RPMI8226 (cell line): ENCODE data around the gene TMEM151B.

Source experiments
- DNase-seq: peaks from one replicate; pipeline ENCODE4 v3.0.0-alpha.2; 2015

TMEM151B gene

GRCh38 chr6:44285552-44286284 is 15.5 kb downstream of the TMEM151B start:
- peak; percentile 57 for DNase-seq

DNA sequence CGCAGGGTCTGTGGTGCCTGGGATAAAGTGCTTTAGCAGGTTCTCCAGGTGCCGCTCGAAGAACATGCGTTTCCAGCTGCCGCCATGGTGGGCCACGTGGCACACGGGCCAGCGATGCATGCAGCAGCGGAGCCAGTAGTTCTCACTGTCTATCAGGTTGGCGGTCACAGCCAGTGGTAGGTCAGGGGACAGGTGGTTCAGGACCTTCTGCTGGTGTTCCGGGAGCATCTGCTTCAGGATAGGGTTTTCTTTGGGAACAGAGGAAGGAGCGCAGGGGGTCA is 16.0 kb downstream of the TMEM151B start:
- no peak for DNase-seq

GRCh38 chr6:44286747-44287146 is 16.5 kb downstream of the TMEM151B start:
- no peak for DNase-seq

DNA sequence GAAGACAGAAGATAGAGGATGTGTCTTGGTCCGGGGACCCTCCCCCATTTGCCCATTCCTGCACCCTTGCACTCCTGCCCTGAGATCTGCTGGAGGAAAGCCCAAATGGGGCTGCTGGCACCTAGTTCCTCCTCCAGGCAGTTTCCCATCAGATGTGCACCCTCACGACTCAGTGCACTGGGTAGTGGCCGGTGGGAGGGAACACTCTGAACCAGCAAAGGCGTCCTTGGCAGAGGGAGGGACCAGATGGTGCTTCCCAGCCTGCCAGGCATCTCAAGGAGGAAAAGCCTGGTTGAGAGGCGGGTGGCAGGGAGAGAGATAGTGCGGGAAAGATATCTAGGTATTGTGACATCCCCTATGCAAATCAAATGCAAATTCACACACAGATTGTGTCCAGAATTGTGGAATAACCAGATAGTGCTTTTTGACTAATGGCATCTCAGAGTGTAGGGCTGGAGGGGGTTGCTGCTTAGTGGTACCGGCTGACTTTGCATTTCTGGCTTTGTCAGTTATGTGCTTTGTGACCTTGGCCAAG is 19.5 kb downstream of the TMEM151B start:
- no peak for DNase-seq

GRCh38 chr6:44291841-44292240 is 21.6 kb downstream of the TMEM151B start:
- DNase-seq: no peak

DNA sequence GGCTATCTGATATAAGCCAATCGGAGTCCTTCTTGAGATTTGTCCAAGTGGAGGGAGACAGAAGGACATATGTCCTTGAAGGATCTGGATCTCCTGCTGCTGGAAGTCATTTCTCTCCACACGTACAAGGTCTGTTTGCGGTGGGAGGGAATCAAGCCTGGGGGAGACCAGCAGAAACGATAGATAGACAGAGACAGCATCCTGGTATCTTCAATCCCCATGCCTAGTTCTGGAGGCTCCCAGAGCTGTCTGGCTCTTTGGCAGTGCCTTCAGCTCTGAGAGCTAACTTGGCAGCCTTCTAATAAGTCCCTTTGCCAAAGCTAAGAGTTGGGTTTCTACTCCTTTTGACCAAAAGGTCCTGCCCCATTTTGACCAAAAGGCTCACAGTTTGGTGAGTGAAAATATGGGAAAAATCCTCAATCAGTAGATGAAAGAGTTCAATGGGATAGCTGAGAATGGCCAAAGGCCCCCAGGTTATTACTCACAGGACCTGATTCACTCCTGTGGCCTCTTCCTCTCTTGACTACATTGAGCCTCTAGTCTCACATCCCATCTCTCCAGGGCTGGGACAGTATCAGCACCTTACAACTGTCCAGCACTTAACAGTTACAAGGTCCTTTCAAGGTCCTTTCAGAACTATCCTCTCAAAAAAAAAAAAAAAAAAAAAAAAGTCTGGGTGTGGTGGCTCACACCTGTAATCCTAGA is 22.6 kb downstream of the TMEM151B start:
- no peak for DNase-seq

DNA sequence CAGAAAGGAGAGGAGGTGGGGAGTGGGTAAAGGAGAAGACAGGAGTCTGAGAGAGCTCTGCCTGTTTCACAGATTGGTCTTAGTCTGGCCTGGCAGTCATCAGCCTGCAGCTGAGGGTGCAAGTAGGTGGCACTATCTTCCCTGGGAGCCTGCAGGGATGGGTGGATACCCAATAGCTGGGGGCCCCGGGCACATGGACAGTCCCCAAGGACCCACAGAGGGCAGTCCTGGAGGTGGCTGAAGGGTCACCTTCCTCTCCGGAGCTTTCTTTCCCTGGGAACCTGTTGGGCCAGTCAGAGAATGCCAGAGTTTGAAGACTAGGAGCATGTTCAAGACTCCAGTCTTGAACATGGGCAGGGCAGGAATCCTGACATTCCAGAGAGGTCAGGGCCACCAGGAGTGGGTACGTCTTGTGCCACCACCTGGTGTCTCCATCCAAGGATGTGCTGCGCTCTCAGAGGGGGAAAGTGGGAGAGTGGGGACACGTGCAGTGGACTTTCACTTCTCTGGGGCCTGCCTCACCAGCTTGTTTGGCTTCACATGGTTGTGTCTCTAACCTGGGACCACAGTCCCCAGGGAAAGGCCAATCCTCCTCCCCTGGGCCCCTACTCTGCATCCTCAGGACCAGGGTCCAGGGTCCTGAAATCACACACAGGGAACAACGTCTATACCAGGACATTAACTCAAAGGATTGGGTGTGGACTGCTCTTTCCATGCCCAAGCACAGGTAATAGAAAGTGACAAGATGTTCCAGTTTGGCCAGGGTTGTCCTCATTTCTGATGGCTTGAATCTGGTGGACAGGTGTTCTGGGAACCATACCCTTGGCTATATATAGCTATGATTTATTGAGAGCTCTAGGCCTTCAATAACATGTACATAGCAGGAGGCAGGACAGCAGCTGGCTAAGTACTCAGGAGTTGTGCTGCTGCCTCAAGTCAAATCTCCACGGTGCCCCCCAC is 24.9 kb downstream of the TMEM151B start:
- DNase-seq: no peak

DNA sequence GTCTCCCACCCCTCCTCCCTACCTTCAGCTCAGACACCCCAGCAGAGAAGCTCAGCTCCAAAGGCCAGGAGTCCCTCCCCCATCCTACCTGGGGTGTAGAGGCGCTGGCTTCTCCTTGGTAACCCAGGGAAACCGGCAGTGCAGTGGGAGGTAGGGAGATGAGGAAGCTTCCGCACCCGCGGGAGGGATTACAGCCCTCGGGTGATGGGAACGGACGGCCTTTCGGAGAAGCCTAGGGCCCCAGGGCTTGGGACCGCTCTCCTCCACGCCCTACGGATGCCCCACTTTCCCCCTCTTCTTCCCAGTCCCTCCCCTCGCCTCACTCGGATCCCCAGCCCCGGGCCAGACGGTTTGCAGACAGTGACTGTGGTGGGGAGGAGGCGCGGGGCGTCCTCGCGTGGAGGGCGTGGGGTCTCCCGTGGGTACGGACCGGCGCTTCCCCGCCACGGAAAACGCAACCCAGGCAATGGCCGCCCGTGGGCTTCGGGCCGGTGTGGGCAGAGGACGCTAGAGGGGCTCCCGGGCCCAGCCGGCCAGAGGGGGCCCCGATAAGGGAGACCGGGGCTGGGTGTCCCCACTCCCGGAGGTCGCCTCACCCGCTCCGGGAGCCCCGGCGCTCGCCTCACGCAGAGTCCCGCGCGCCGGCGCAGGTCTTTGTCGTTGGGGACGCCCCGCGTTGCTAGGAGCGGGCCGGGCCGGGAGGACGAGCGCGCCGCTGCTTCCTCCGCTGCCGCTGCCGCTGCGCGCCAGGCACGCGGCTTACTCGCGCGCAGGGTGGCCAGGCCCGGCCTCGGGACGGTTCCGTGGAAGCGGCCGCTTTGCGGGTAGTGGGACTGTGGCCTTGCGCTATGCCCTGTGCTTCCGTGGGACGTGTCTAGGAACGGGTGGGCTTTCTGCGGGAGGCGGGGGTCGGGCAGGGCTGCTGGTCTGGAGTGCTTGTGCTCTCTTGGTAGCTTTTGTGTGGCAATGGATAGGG is 27.1 kb downstream of the TMEM151B start:
- DNase-seq: peak; percentile 47

- DNase-seq: no peak
These were observed 28.0 kb downstream of the TMEM151B start for GRCh38 chr6:44298055-44298803.

DNA sequence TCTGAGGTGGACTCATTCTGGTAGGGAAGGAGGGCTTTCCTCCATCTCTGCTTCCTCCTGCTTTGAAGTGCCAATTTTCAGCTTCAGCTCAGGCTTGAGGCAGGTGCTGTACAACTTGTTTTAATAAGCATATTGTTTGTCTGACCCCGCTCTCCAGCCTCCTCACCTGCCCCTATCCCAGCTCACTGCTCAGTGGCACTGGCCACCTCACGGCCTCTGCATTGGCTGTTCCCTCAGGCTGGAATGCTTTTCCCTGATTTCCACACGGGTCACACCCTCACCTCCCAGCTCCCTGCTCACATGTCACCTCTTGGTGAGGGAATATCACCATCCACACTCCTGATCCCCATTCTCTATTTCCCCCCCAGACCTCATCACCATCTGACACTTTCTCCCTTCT is 28.6 kb downstream of the TMEM151B start:
- no peak for DNase-seq

DNA sequence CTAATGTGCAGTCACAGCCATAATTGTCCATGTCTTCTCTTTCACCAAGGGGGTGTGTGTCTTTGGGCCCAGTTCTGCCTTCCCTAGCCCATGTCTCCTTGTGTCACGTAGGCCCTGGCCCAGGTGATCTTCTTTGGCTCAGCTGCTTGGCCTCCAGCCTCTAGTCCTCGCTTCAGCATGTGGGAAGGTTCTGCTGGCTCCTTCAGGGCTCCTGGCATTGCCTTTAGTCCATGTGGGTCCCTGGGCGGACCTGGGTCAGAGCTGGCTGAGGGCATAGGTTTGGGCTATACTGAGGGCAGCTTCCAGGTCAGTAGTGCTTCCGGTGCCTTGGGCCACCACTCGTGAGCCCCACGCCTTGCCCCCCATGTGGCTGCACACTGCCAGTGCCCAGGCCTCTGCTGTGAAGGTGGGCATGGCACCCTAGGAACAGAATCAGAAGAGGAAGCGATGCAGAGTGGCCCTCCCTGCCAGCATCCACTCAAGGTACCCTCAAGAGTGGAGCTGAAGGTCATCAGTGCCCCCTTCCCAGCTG is 30.1 kb downstream of the TMEM151B start:
- DNase-seq: no peak

GRCh38 chr6:44301106-44301505 is 30.9 kb downstream of the TMEM151B start:
- DNase-seq: no peak

DNA sequence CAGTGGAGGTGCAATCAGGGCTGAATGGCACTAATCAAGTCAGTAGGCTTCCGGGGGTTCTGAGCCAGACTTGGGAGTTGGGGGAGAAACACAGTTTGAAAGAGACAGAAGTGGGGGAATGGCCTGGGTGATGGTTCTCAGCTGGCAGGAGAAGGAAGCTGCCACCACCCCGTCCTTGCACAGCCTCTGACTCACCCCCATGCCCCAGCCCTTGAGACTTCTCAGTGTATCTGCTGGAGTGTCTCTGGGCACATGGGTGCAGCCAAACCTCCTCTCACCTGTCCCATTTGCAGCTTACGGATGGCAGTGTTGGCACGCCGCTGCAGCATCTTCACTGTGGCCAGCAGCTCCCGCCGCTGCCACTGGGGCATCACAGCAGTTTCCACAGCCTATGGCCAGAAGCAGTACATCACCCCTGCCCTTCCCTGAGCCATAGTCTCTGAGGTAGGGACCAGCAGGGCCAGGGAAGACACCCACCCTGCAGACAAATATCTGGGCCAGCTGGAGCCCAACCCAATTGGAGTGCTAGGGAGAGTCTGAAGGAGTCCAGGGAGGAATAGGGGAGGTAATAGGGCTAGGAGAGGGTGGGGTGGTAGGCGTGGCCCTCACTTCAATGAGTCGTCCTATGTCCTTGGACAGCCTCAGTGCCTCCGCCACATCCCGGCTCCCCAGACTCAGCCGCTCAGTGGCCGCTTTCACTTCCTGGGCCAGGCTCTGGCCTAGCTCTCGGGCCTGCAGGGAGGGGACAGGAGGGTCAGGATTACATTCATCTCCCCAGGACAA is 31.7 kb downstream of the TMEM151B start:
- DNase-seq: no peak

GRCh38 chr6:44302856-44303255 is 32.6 kb downstream of the TMEM151B start:
- DNase-seq: no peak

DNA sequence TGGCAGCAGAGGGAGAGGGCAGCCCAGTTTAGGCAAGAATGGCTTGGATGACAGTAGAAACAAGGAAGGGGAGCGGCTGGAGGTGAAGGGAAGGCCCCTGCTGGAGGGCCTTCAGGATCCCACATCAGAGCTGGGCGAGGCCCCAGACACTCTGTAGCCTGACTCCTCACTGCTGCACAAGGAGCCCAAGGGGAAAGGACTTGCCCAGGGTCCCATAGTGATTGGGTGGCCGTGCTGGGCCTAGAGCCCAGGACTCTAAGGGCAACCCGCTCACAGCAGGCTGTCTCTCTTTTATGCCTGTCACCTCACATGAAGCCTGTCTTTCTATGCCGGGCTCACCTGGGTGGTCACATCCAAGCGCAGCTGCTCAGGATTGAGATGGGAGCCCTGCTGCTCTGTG is 33.6 kb downstream of the TMEM151B start:
- DNase-seq: no peak

DNA sequence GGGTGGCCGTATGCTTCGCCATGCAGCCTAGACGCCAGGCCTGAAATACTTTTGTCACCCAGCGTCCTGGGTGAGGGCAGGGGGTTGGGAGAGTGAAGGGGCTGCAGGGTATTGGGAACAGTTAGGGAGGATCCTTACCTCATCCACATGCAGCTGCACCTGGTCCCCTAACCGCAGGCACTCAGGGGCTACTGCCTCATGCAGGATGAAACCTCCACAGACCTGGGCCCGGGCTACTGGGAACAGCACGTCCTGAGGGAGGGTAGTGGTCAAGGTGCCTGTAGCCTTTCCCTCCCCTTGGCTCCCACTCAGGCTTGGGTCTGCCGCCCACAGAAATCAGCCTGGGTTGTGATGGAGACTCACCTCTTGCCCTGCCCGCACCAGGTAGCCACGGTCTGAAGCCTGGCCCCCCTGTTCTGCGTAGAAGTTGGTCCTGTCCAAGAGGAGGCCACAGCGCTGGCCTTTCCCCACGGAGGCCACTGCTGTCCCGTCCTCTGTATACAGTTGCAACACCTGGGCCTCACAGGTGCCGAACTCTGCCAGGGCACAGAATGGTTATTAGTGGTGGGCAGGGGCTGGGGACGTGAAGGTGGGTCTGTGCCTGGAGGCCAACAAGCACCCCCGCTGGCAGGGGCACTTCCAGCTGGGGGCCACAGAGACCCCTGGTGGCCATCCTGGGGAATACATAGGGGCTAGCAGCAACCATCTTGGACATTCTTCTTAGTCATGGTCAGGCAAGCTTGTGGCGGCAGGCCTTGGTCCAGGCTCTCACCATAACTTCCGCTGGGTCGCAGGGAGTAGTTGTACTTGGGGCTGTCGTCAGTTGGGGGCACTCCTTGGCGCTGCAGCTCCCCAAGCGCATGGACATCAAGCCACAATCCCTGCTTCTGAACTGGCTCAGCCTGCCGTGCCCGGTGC is 34.3 kb downstream of the TMEM151B start:
- peak; percentile 50 for DNase-seq

DNA sequence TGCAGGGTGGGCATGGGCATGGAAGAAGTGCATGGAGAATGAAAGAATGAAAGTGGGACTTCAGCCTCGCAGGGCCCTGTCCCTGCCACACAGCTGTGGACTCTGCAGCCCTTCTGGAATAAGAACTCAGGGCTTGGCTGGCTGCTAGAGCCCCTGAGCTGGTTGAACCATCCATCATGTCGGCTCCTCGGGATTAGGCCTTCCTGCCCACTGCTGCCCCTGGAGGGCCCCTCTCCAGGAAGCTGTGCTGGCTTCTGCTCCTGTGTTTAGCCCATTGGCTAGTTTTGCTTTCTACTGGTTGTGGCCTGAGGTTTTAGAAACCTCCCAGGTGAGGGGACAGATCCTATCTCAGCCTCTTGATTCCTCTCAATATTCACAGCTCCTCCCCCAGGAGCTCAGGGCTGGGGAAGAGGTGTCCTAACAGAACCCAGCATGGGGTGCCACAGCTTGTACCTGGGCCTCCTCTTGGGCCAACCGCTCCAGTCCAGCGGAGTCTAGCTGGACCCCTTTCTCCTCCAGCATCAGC is 35.0 kb downstream of the TMEM151B start:
- no peak for DNase-seq

DNA sequence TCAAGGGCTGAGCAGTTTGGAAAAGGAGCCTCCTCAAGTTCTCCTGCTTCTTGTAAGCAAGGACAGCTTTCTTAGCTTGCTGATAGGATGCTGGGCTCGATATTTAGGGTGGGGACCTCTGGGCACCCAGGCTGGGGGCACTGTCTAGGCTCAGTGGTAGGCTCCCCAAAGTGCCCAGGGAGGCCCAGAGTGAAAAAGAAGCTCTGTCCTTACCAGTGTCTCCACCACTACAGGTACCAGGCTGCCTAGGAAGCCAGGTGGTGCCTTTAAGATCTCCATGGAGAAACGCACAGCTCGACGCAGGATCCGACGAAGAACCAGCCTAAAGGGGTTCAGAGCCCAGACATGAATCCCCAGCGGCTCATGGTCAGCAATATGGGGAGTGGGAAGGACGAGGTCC is 36.5 kb downstream of the TMEM151B start:
- no peak for DNase-seq

DNA sequence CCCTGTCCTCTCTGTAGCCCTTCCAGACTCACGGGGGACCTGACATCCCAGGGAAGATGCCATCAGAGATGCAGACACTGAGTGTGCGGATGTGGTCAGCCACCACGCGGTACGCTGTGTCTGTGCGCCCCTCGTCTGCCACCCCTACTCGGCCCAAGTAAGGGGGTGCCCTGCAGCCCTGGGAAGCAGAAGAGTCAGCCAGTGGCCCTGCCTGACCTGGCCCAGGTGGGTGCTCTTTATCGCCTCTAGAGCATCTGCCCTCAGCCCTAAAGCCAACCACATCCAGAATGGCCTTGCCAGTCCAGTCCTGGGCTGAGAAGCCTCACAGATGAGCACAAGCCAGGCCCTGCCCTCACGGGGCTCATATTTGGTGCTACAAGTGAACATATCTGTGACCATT is 37.0 kb downstream of the TMEM151B start:
- DNase-seq: no peak
